Suppressor macrophage treated with lipopolysaccharide for 4 hours (primary cell): Measurements from ENCODE around the gene NALF2.
A peak's percentile ranks its signal among the peaks of the same experiment; 100 is the strongest.

Source experiments
- DNase-seq: peaks from one replicate; pipeline ENCODE4 v3.0.0-alpha.2; 2020

NALF2 gene

DNA sequence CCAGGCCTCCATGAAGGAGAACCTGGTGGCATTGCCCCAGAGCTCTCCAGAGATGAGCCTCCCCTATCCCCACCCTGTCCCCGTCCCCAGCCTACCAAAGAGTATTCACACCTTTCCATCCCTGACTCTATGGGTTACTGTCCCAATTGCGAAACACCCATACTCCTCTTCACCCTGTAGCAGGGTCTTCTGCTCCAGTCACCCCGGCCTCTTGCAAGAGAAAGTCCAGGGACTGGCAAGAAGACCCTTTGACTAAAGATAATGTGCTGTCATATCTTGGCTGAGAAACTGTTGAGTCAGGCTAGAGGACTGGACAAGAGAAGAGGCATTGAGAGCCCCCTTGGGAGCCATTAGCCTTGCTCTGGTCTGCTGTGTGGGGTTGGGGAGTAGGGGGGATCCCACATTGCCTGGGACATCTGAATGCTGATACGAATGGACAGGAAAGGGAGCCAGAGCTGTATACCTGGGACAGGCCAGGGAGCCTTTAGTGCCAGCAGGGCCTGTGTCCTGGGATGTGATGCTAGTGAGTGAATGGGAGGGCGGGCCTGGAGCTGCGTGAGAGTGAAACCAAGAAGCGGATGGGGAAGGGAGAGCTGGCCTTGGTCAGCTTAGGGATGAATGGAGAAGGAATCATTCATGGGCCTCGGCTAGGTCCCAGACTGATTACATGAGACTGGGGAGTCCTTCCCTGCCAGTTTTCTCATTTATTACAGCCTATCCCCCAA, 27.1 kb downstream of the NALF2 start:
- no peak for DNase-seq

DNA sequence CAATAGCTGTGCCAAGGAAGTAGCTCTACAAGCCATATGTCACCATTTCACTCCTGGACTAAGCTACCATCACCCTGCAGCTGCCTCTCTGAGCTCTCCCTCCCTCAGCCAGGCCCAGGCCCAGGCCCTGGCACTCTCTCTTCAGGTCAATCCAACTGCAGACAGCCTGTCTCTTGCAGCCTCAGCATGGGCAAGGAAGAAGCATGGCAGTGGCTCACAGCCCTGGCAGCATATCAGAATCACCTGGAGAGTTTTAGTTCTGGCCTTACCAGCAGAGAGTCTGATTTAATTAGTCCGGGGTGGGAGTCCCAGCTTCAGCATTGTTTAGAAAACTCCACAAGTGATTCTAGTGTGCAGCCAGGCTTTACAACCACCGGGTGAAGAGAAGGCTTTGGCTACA, 31.5 kb downstream of the NALF2 start:
- no peak for DNase-seq

DNA sequence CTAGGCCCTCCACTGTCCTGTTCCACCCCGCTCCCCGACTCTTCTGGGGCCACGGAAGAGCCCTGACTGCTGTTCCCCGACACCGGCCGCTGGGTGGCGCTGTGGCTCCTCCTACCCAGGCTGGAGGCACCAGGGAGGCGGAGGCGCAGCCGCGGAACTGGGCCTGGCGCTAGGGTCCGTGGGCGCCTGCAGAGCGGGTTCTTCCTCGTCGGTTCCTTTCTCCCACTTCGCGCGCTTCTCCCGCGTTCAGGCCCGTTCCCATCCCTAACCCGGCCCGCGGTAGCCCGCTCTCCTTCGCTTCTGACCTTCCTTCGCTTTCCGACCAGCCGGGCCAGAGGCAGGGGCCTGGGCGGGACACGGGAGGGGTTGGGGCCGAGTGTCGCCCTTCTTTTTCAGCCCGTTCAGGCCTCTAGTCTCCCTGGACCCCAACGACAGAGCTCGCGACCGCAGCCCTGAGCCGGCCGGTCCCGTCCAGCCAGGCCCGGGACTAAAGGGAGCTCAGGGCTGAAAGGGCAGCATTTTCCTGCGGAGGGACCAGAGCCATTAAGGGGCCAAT, 34.3 kb downstream of the NALF2 start:
- peak; percentile 77 for DNase-seq

GRCh38 chrX:69539437-69539836, 35.3 kb downstream of the NALF2 start:
- DNase-seq: peak; percentile 5

GRCh38 chrX:69541956-69542355, 37.8 kb downstream of the NALF2 start:
- no peak for DNase-seq

- no peak for DNase-seq
Measured at GRCh38 chrX:69543572-69543971, 39.4 kb downstream of the NALF2 start.

- DNase-seq: no peak
Measured at GRCh38 chrX:69546417-69546816, 42.3 kb downstream of the NALF2 start.

- no peak for DNase-seq
Measured at GRCh38 chrX:69546978-69547377, 42.9 kb downstream of the NALF2 start.

DNA sequence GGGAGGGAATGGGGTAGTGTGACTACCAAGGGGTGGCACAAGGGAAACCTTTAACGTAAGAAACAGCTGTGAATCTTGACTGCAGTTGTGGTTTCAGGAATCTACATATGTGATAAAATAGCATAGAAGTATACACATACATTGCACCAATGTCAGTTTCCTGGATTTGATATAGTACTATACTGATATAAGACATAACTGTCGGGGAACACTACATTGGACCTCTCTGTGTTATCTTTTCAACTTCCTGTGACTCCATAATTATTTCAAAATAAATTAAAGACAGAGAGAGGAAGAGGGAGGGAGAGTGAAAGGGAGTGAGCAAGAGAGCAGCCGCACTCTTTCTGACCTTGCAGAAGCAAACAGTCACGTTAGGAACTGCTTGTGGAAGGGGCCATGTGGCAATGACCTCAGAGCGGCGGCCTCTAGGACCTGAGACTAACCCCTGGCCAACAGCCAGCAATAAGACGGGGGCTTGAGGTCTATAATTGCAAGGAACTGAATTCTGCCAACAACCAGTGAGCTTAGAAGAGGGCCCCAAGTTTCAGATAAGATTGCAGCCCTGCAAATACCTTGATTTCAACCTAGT, 47.4 kb downstream of the NALF2 start:
- no peak for DNase-seq

GRCh38 chrX:69552512-69552911, 48.4 kb downstream of the NALF2 start:
- DNase-seq: no peak
